ENCODE data around the gene TECPR2. TPM values are rescaled to one million over a fixed set of nuclear protein-coding genes. Genes with fewer than 3 reads are reported as not detected.

The TECPR2 gene
- total and polyA plus RNA-seq, 4 donors: 2.0 to 12.6 (median 5.2) TPM

DNA sequence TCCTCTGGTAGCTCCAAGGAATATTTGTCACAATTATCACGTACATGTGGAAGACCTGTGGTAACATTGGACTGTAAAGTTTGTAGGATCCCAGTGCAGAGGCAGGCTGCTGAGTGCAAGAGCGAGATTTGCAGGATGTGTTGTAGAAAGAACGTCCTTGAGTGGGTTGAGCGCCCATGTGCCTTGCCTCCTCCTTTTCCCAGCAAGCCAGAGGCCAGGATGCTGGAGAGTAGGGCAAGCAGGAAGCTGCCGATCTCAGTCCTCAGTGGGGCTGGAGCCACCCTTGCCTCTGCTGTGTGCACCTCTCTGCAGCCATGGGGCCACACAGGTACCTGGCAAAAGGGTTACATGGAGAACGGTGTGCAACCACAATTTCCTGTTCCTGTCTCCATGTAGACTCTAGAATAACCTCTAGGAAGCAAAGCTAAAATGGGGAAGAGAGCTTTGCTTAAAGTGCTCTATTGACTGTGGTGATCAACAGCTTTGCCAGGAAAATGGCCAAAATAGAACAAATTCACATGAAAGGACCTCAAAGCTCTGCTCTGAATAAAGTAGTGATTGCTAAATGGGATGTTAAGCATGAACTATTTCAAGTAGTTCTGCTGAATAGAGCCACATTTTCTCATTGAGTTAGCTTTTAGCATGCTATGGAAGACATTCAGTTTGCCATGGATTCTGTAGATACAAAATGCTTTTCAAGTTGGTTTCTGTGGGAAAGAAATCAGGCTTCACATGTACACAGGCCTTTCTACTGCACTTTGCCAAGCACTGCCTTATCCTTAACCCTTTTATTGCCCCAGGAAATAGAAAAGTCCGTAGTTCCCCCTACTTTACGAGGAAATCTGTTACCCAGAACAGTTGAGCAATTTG lies 109.4 kb downstream of the TECPR2 start:
- Histone ChIP-seq H3K27me3 (ENCODE audit: control insufficient read depth in 4 of 4, insufficient read depth in 4 of 4, low read length in 3 of 4) (no peaks in the 10 kb centered on the region), H3K27ac (ENCODE audit: low read depth in 1 of 2, low read length in 2 of 2) (no peak overlapping the region), H3K9me3 (ENCODE audit: control insufficient read depth in 4 of 4, low read length in 3 of 4) (no peaks in the 10 kb centered on the region), H3K4me1 (ENCODE audit: control insufficient read depth in 4 of 4, insufficient read depth in 4 of 4, low read length in 3 of 4) (no peaks in the 10 kb centered on the region), H3K36me3 (ENCODE audit: control insufficient read depth in 4 of 4, insufficient read depth in 3 of 4, low read depth in 1 of 4, low read length in 3 of 4) (peaks cover 0 to 8% (median 3%) of the 10 kb centered on the region in 4 donors), H3K9ac (ENCODE audit: low read depth in 1 of 2, low read length in 2 of 2) (no peak overlapping the region), H3K4me3 (ENCODE audit: low read depth in 1 of 3, low read length in 3 of 3) (no peak overlapping the region)
- no peak for DNase-seq (ENCODE audit: low spot score)
- TF ChIP-seq HNF4G (IDR thresholded peaks at IDR 0.05) (no peak), TAF1 (conservative IDR thresholded peaks at IDR 0.05) (no peak), NR2F2 (IDR thresholded peaks at IDR 0.05) (no peak), RXRA (IDR thresholded peaks at IDR 0.05) (no peak), FOXA2 (IDR thresholded peaks at IDR 0.05) (no peak), YY1 (IDR thresholded peaks at IDR 0.05) (no peak), FOXA1 (IDR thresholded peaks at IDR 0.05) (no peak), REST (IDR thresholded peaks at IDR 0.05) (no peak), RAD21 (IDR thresholded peaks at IDR 0.05) (no peak), HNF4A (conservative IDR thresholded peaks at IDR 0.05) (no peak), ATF3 (IDR thresholded peaks at IDR 0.05) (no peak), EGR1 (IDR thresholded peaks at IDR 0.05; ENCODE audit: low read depth in 2 of 2) (no peak), JUND (IDR thresholded peaks at IDR 0.05) (no peak), GABPA (IDR thresholded peaks at IDR 0.05 in 1 of 2, conservative IDR thresholded peaks at IDR 0.05 in 1 of 2) (no peak)
- TF ChIP-seq, protein P1, sequence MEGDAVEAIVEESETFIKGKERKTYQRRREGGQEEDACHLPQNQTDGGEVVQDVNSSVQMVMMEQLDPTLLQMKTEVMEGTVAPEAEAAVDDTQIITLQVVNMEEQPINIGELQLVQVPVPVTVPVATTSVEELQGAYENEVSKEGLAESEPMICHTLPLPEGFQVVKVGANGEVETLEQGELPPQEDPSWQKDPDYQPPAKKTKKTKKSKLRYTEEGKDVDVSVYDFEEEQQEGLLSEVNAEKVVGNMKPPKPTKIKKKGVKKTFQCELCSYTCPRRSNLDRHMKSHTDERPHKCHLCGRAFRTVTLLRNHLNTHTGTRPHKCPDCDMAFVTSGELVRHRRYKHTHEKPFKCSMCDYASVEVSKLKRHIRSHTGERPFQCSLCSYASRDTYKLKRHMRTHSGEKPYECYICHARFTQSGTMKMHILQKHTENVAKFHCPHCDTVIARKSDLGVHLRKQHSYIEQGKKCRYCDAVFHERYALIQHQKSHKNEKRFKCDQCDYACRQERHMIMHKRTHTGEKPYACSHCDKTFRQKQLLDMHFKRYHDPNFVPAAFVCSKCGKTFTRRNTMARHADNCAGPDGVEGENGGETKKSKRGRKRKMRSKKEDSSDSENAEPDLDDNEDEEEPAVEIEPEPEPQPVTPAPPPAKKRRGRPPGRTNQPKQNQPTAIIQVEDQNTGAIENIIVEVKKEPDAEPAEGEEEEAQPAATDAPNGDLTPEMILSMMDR (IDR thresholded peaks at IDR 0.05; ENCODE audit: low read depth, low read length, missing input control): no peak
- TF ChIP-seq, protein P2, sequence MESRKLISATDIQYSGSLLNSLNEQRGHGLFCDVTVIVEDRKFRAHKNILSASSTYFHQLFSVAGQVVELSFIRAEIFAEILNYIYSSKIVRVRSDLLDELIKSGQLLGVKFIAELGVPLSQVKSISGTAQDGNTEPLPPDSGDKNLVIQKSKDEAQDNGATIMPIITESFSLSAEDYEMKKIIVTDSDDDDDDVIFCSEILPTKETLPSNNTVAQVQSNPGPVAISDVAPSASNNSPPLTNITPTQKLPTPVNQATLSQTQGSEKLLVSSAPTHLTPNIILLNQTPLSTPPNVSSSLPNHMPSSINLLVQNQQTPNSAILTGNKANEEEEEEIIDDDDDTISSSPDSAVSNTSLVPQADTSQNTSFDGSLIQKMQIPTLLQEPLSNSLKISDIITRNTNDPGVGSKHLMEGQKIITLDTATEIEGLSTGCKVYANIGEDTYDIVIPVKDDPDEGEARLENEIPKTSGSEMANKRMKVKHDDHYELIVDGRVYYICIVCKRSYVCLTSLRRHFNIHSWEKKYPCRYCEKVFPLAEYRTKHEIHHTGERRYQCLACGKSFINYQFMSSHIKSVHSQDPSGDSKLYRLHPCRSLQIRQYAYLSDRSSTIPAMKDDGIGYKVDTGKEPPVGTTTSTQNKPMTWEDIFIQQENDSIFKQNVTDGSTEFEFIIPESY (IDR thresholded peaks at IDR 0.05): no peak
- WGBS: 89% methylated on average over 8 of the region's 8 CpGs
